ENCODE data around the gene HRH3.

The HRH3 gene

GRCh38 chr20:62228982-62229545, 9.0 kb upstream of the HRH3 start:
- DNase-seq, result no peak

GRCh38 chr20:62227977-62228958, 8.2 kb upstream of the HRH3 start:
- DNase-seq, result no peak

- DNase-seq, result no peak
Measured at GRCh38 chr20:62227591-62227976, 7.5 kb upstream of the HRH3 start.

- no peak for DNase-seq
Measured at GRCh38 chr20:62226707-62227590, 6.9 kb upstream of the HRH3 start.

- DNase-seq, result no peak
Measured at GRCh38 chr20:62225820-62226635, 6.0 kb upstream of the HRH3 start.

- DNase-seq, result no peak
Measured at GRCh38 chr20:62225026-62225425, 4.9 kb upstream of the HRH3 start.

GRCh38 chr20:62224113-62224855, 4.2 kb upstream of the HRH3 start:
- no peak for DNase-seq

GRCh38 chr20:62223571-62223970, 3.5 kb upstream of the HRH3 start:
- DNase-seq, result no peak

- no peak for DNase-seq
Measured at GRCh38 chr20:62222972-62223371, 2.9 kb upstream of the HRH3 start.

GRCh38 chr20:62222266-62222850, 2.3 kb upstream of the HRH3 start:
- DNase-seq, result no peak

- no peak for DNase-seq
Measured at GRCh38 chr20:62220666-62221568, 839 bp upstream of the HRH3 start.

GRCh38 chr20:62219101-62219991, 732 bp downstream of the HRH3 start:
- no peak for DNase-seq

GRCh38 chr20:62217913-62218773, 1.9 kb downstream of the HRH3 start:
- no peak for DNase-seq

- no peak for DNase-seq
Measured at GRCh38 chr20:62216636-62217566, 3.2 kb downstream of the HRH3 start.

- DNase-seq, result no peak
Measured at GRCh38 chr20:62215991-62216635, 4.0 kb downstream of the HRH3 start.

All from activated gamma-delta T cell (primary cell).